ENCODE data around the gene TXNL4B.

Gene TXNL4B

GRCh38 chr16:72122308-72122707, 28.9 kb upstream of the TXNL4B start:
- no peak for DNase-seq
- Histone ChIP-seq H3K9me3 (no peaks in the 10 kb centered on the region), H3K4me3 (no peak overlapping the region), H3K27ac (no peak overlapping the region), H3K4me1 (no peaks in the 10 kb centered on the region), H3K27me3 (no peaks in the 10 kb centered on the region), H3K36me3 (no peaks in the 10 kb centered on the region)
- no peak for TF ChIP-seq CTCF (IDR thresholded peaks at IDR 0.05)
- intact Hi-C loops (cut with DNase I; ENCODE audit: low total_unique reads), result loop anchor here (10.0 kb wide), 1 partner anchor 342 kb away; no protein-coding TSS in a partner anchor

- intact Hi-C loops (cut with DNase I; ENCODE audit: low total_unique reads), result loop anchor here (10.0 kb wide), 1 partner anchor 345 kb away; no protein-coding TSS in a partner anchor
- no peak for DNase-seq
- no peak for TF ChIP-seq CTCF (IDR thresholded peaks at IDR 0.05)
- H3K9me3 ChIP-seq, result no peaks in the 10 kb centered on the region
- H3K27ac ChIP-seq, result no peak overlapping the region
- no peak overlapping the region for H3K4me3 ChIP-seq
- H3K27me3 ChIP-seq, result no peaks in the 10 kb centered on the region
- no peaks in the 10 kb centered on the region for H3K4me1 ChIP-seq
- no peaks in the 10 kb centered on the region for H3K36me3 ChIP-seq
Observed at GRCh38 chr16:72120026-72120425, 26.6 kb upstream of the TXNL4B start.

GRCh38 chr16:72113616-72113945, 20.2 kb upstream of the TXNL4B start:
- Histone ChIP-seq H3K27me3 (no peaks in the 10 kb centered on the region), H3K9me3 (no peaks in the 10 kb centered on the region), H3K4me3 (no peak overlapping the region), H3K36me3 (peaks cover 42 to 51% (median 47%) of the 10 kb centered on the region in 3 donors), H3K4me1 (no peaks in the 10 kb centered on the region), H3K27ac (no peak overlapping the region)
- intact Hi-C loops (cut with DNase I; ENCODE audit: low total_unique reads), result no loop called here
- TF ChIP-seq CTCF (IDR thresholded peaks at IDR 0.05), result no peak
- DNase-seq, result no peak

GRCh38 chr16:72112906-72113615, 19.6 kb upstream of the TXNL4B start:
- no peaks in the 10 kb centered on the region for H3K9me3 ChIP-seq
- DNase-seq, result no peak
- peaks cover 47 to 56% (median 52%) of the 10 kb centered on the region in 3 donors for H3K36me3 ChIP-seq
- no peaks in the 10 kb centered on the region for H3K27me3 ChIP-seq
- no peak overlapping the region for H3K4me3 ChIP-seq
- H3K27ac ChIP-seq, result no peak overlapping the region
- TF ChIP-seq CTCF (IDR thresholded peaks at IDR 0.05), result no peak
- H3K4me1 ChIP-seq, result no peaks in the 10 kb centered on the region
- intact Hi-C loops (cut with DNase I; ENCODE audit: low total_unique reads), result no loop called here

- no peaks in the 10 kb centered on the region for H3K4me1 ChIP-seq
- no peak overlapping the region for H3K4me3 ChIP-seq
- peaks cover 54 to 62% (median 58%) of the 10 kb centered on the region in 3 donors for H3K36me3 ChIP-seq
- no peak overlapping the region for H3K27ac ChIP-seq
- no peaks in the 10 kb centered on the region for H3K9me3 ChIP-seq
- TF ChIP-seq CTCF (IDR thresholded peaks at IDR 0.05), result no peak
- no peak for DNase-seq
- intact Hi-C loops (cut with DNase I; ENCODE audit: low total_unique reads), result no loop called here
- no peaks in the 10 kb centered on the region for H3K27me3 ChIP-seq
Observed at GRCh38 chr16:72112452-72112792, 19.0 kb upstream of the TXNL4B start.
